Transverse colon (tissue), 4 donors: ENCODE measurements around the gene LCN12. TPM values are rescaled to one million over a fixed set of nuclear protein-coding genes. Genes with fewer than 3 reads are reported as not detected.

ENCODE experiments used
- DNase-seq: peaks from one replicate; pipeline ENCODE4 v3.0.0-alpha.2; 2019
- H3K27ac ChIP-seq, 4 donors: fragments of 200-600 bp; sonication (generic); 2 replicates each; pipeline ENCODE4 v1.5.1; 2016 to 2018; ENCODE audit warnings: inconsistent platforms in 4 of 4
- H3K27me3 ChIP-seq: fragments of 200-600 bp; sonication (generic); 2 replicates; pipeline ENCODE4 v1.5.1; 2017; ENCODE audit warnings: inconsistent platforms
- H3K36me3 ChIP-seq, 4 donors: fragments of 200-600 bp; sonication (generic); 2 replicates each; pipeline ENCODE4 v1.5.1; 2017 to 2019; ENCODE audit warnings: inconsistent platforms in 4 of 4
- H3K4me1 ChIP-seq, 4 donors: fragments of 200-600 bp; sonication (generic); 2 replicates each; pipeline ENCODE4 v1.5.1; 2017 to 2020; ENCODE audit warnings: inconsistent platforms in 4 of 4
- H3K4me3 ChIP-seq, 4 donors: fragments of 200-600 bp; sonication (generic); 1 replicate in 1 of 4; 2 replicates in 3 of 4; pipeline versions ENCODE4 v1.5.1 to v1.6.1; 2017 to 2019; ENCODE audit warnings: inconsistent platforms in 4 of 4
- H3K9me3 ChIP-seq, 2 donors: fragments of 200-600 bp; sonication (generic); 2 replicates each; pipeline ENCODE4 v1.5.1; 2017 to 2019; ENCODE audit warnings: inconsistent platforms in 2 of 2
- CTCF ChIP-seq, 5 experiments: fragments of 200-600 bp in 3 of 5; fragments of 450-650 bp in 2 of 5; sonication (generic) in 3 of 5; IDR thresholded peaks; 1 replicate in 2 of 5; 2 replicates in 3 of 5; pipeline ENCODE4 v1.5.1; 2016 to 2017; ENCODE audit warnings: antibody characterized with exemption in 5 of 5, inconsistent platforms in 3 of 5, mild to moderate bottlenecking in 2 of 5, moderate library complexity in 1 of 5
- EP300 ChIP-seq: sonication (generic); formaldehyde crosslinking; IDR thresholded peaks from one replicate; pipeline ENCODE4 v1.6.1; 2017; ENCODE audit warnings: antibody characterized with exemption, low read depth
- POLR2A ChIP-seq: fragments of 450-650 bp; IDR thresholded peaks from one replicate; pipeline ENCODE4 v1.6.1; 2016; ENCODE audit warnings: antibody characterized with exemption, mild to moderate bottlenecking, moderate library complexity
- POLR2AphosphoS5 ChIP-seq, 3 donors: sonication (generic); formaldehyde crosslinking; IDR thresholded peaks; one replicate each; pipeline ENCODE4 v1.6.1; 2016; ENCODE audit warnings: antibody characterized with exemption in 3 of 3
- WGBS, 2 donors: methylation state at CpG; one replicate each; pipeline ENCODE4 v1.1.5; 2018; ENCODE audit warnings: low coverage in 1 of 2; 5-methylcytosine and 5-hydroxymethylcytosine counted together
- in situ Hi-C, 4 donors: fragments of 200-750 bp; cut with MboI; loops; one replicate each; pipeline versions ENCODE4 v1.15.0 to v1.15.1; 2017; ENCODE audit warnings: low sequenced_read_pairs in 3 of 4, low pct_ligation_motif_present in 1 of 4, low pct_unique_long_range_greater_than_20kb in 1 of 4
- intact Hi-C: fragments of 100-400 bp; cut with DNase I; formaldehyde crosslinking; loops from one replicate; pipeline ENCODE4 v1.15.1; 2023; ENCODE audit warnings: low total_unique reads
- total RNA-seq, 4 donors: library from RNA; depleted of rRNA; stranded (reverse); fragments of >200 nt; gene quantifications; one replicate each; pipeline ENCODE4 v1.1.0, GENCODE V29; 2016

Gene LCN12
- total RNA-seq, 4 donors from 2014 or later = 1.2 to 52.7 (median 5.5) TPM

GRCh38 chr9:136988872-136989271 is 36.8 kb downstream of the LCN12 start:
- Histone ChIP-seq H3K27ac (no peak overlapping the region), H3K4me1 (peaks cover 6 to 25% (median 14%) of the 10 kb centered on the region in 4 donors), H3K36me3 (no peaks in the 10 kb centered on the region), H3K27me3 (peaks cover 36% of the 10 kb centered on the region), H3K4me3 (no peak overlapping the region), H3K9me3 (no peaks in the 10 kb centered on the region)
- no peak for DNase-seq
- TF ChIP-seq EP300 (no peak), POLR2AphosphoS5 (IDR thresholded peaks at IDR 0.05) (no peak), CTCF (IDR thresholded peaks at IDR 0.05) (no peak), POLR2A (no peak)
- intact Hi-C loops = no loop called here
- in situ Hi-C loops = no loop called here
- WGBS, 2 donors = 87% methylated on average over 4 of the region's 4 CpGs; no CpG with 5 or more reads in 1 of the 2 donors

DNA sequence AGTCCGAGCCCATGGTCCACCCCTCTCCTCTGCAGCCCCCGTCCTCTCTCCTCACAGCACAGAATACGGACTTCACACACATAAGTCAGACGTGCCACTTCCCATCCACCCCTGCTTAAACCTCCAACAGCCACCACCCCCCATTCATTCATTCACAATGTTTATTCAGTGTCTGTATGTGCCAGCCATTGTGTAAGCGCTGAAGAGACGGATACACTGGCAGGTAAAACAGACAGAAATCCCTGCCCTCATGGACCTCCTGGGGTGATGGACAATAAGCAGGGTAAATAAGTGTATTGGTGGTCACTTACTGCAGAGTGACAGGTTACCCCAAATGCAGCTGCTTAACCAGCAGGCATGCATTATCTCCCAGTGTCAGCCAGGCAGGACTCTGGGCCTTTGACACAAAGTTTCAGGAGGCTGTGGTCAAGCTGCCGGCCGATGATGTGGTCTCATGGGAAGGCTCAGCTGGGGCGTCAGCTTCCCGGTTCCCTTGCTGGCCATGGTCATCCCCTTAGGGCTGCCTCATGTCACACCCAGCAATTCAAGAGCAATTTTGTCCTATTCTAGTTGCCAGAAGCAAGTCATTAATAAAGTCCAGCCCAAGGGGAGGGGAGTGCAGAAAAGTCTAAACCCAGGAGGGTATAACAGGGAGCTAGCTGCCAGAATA is 38.3 kb downstream of the LCN12 start:
- in situ Hi-C loops = no loop called here
- no peak for TF ChIP-seq CTCF (IDR thresholded peaks at IDR 0.05)
- TF ChIP-seq POLR2A = no peak
- no peak for TF ChIP-seq EP300
- TF ChIP-seq POLR2AphosphoS5 (IDR thresholded peaks at IDR 0.05) = no peak
- Histone ChIP-seq H3K4me1 (peaks cover 9 to 33% (median 26%) of the 10 kb centered on the region in 4 donors), H3K9me3 (no peaks in the 10 kb centered on the region), H3K36me3 (no peaks in the 10 kb centered on the region), H3K27me3 (peaks cover 34% of the 10 kb centered on the region), H3K4me3 (no peak overlapping the region), H3K27ac (no peak overlapping the region)
- WGBS, 2 donors = 50 to 70% methylated on average over 1 to 10 of the region's 10 CpGs
- no peak for DNase-seq
- intact Hi-C loops = no loop called here

GRCh38 chr9:136991993-136992818 is 40.1 kb downstream of the LCN12 start, which contains the start of gene PAXX:
PAXX (plus strand) TSS chr9:136992422; CDS start chr9:136992444, 22 bp downstream.
- Histone ChIP-seq H3K4me1 (peaks cover 26 to 52% (median 43%) of the 10 kb centered on the region in 4 donors), H3K9me3 (no peaks in the 10 kb centered on the region), H3K36me3 (no peaks in the 10 kb centered on the region), H3K27me3 (peaks cover 28% of the 10 kb centered on the region), H3K27ac (peak within 1 kb of the TSS; percentile 93 to 96 (median 94)), H3K4me3 (peak within 1 kb of the TSS; percentile 64 to 79 (median 66))
- WGBS, 2 donors = 1% methylated on average over 20 of the region's 92 CpGs; no CpG with 5 or more reads in 1 of the 2 donors
- intact Hi-C loops (no loop called here), in situ Hi-C loops (no loop called here)
- DNase-seq = peak; percentile 96
- TF ChIP-seq POLR2A (peak; percentile 18), EP300 (no peak), POLR2AphosphoS5 (IDR thresholded peaks at IDR 0.05) (peak in 1 of 3 donors; percentile 66), CTCF (IDR thresholded peaks at IDR 0.05) (peak in 1 of 5 experiments; percentile 22)

- Histone ChIP-seq H3K4me3 (peak overlapping the region; percentile 64 to 79 (median 66)), H3K4me1 (peaks cover 30 to 57% (median 49%) of the 10 kb centered on the region in 4 donors), H3K36me3 (no peaks in the 10 kb centered on the region), H3K27me3 (peaks cover 25% of the 10 kb centered on the region), H3K9me3 (no peaks in the 10 kb centered on the region), H3K27ac (peak overlapping the region; percentile 93 to 96 (median 94))
- WGBS, 2 donors = 30 to 40% methylated on average over 1 to 17 of the region's 18 CpGs
- in situ Hi-C loops = no loop called here
- TF ChIP-seq CTCF (IDR thresholded peaks at IDR 0.05) (no peak), EP300 (no peak), POLR2A (peak; percentile 5), POLR2AphosphoS5 (IDR thresholded peaks at IDR 0.05) (no peak)
- intact Hi-C loops = no loop called here
- DNase-seq = no peak
Measured at GRCh38 chr9:136992819-136993369, 40.8 kb downstream of the LCN12 start.
